Medulla oblongata (tissue), 1 donor: Measurements from ENCODE around the gene ERLIN1.

Source experiments
- DNase-seq: peaks from one replicate; pipeline ENCODE4 v3.0.0-alpha.2; 2015; ENCODE audit errors: extremely low spot score

Gene ERLIN1

GRCh38 chr10:100172349-100172748 lies 13.5 kb downstream of the ERLIN1 start:
- no peak for DNase-seq

- DNase-seq = no peak
These were observed 17.6 kb downstream of the ERLIN1 start for GRCh38 chr10:100168313-100168643.

GRCh38 chr10:100167553-100168312 lies 18.1 kb downstream of the ERLIN1 start:
- DNase-seq = no peak

GRCh38 chr10:100163704-100164621 lies 21.9 kb downstream of the ERLIN1 start:
- DNase-seq = no peak

GRCh38 chr10:100162696-100163095 lies 23.1 kb downstream of the ERLIN1 start:
- DNase-seq = no peak

- no peak for DNase-seq
These were observed 27.6 kb downstream of the ERLIN1 start for GRCh38 chr10:100158044-100158805.

- DNase-seq = no peak
These were observed 28.7 kb downstream of the ERLIN1 start for GRCh38 chr10:100157156-100157555.

GRCh38 chr10:100155936-100156335 lies 29.9 kb downstream of the ERLIN1 start:
- DNase-seq = no peak

- DNase-seq = no peak
These were observed 31.2 kb downstream of the ERLIN1 start for GRCh38 chr10:100154666-100155065.

- no peak for DNase-seq
These were observed 32.5 kb downstream of the ERLIN1 start for GRCh38 chr10:100153239-100153825.

GRCh38 chr10:100151723-100152300 lies 34.0 kb downstream of the ERLIN1 start:
- DNase-seq = no peak

GRCh38 chr10:100148353-100149211 lies 37.2 kb downstream of the ERLIN1 start:
- DNase-seq = no peak

GRCh38 chr10:100146875-100147650 lies 38.8 kb downstream of the ERLIN1 start:
- DNase-seq = no peak

- DNase-seq = no peak
These were observed 39.4 kb downstream of the ERLIN1 start for GRCh38 chr10:100146398-100146797.

- DNase-seq = no peak
These were observed 42.1 kb downstream of the ERLIN1 start for GRCh38 chr10:100143756-100144155.

- no peak for DNase-seq
These were observed 44.3 kb downstream of the ERLIN1 start for GRCh38 chr10:100141446-100142087.

- DNase-seq = no peak
These were observed 45.8 kb downstream of the ERLIN1 start for GRCh38 chr10:100140070-100140469.

GRCh38 chr10:100138921-100139496 lies 46.8 kb downstream of the ERLIN1 start:
- no peak for DNase-seq

GRCh38 chr10:100135486-100135885 lies 50.3 kb downstream of the ERLIN1 start:
- no peak for DNase-seq
